PC-3 (cell line): ENCODE results near the gene FXYD3. TPM values are rescaled to one million over a fixed set of nuclear protein-coding genes. Genes with fewer than 3 reads are reported as not detected.

Source experiments
- ATAC-seq: fragments of 200-7000 bp; cut with Tn5 transposase; 2 replicates; pipeline ENCODE4 v1.9.1; 2020; ENCODE audit warnings: mild to moderate bottlenecking, moderate library complexity
- BruUV-seq: library from RNA; stranded (reverse); fragments of 400-500 nt; replicated peaks from 2 replicates; lab custom pipeline; 2021; lab: Mats Ljungman, UMichigan
- CTCF ChIA-PET: fragments of 300-600 bp; sonication (Branson Sonifier 250); formaldehyde crosslinking; loops from one replicate; lab custom pipeline; 2022; ENCODE audit warnings: antibody characterized with exemption; lab: Charles Lee
- POLR2A ChIA-PET: fragments of 300-600 bp; sonication (Branson Sonifier 250); formaldehyde crosslinking; loops from one replicate; lab custom pipeline; 2022; ENCODE audit warnings: antibody characterized with exemption; ENCODE audit not compliant: unreplicated experiment; lab: Charles Lee
- DNase-seq: peaks from one replicate; pipeline ENCODE4 v3.0.0-alpha.2; 2015
- H2AFZ ChIP-seq: fragments of 300-600 bp; sonication (generic); 2 replicates; pipeline ENCODE4 v1.6.0; 2016; ENCODE audit warnings: antibody characterized with exemption, low read length
- H3F3A ChIP-seq: fragments of 300-600 bp; sonication (generic); one replicate; pipeline ENCODE4 v1.6.0; 2017; ENCODE audit warnings: antibody characterized with exemption, low read length, control low read depth, mild to moderate bottlenecking; ENCODE audit not compliant: unreplicated experiment
- H3K27ac ChIP-seq: fragments of 300-600 bp; sonication (generic); 2 replicates; pipeline ENCODE4 v1.5.1; 2016; ENCODE audit warnings: mild to moderate bottlenecking, low read length
- H3K27me3 ChIP-seq: fragments of 300-600 bp; sonication (generic); 2 replicates; pipeline ENCODE4 v1.6.1; 2016; ENCODE audit warnings: low read length, mixed read lengths
- H3K36me3 ChIP-seq: fragments of 300-600 bp; sonication (generic); 2 replicates; pipeline ENCODE4 v1.6.1; 2016; ENCODE audit warnings: low read depth, mixed run types, low read length, mixed read lengths
- H3K4me1 ChIP-seq: fragments of 300-600 bp; sonication (generic); 2 replicates; pipeline ENCODE4 v1.5.1; 2016; ENCODE audit warnings: low read length; ENCODE audit not compliant: insufficient read depth
- H3K4me2 ChIP-seq: fragments of 300-600 bp; sonication (generic); 2 replicates; pipeline ENCODE4 v1.6.0; 2016; ENCODE audit warnings: low read length
- H3K4me3 ChIP-seq: fragments of 300-600 bp; sonication (generic); 2 replicates; pipeline ENCODE4 v1.5.1; 2016; ENCODE audit warnings: mild to moderate bottlenecking, low read length, mixed read lengths
- H3K79me2 ChIP-seq: fragments of 300-600 bp; sonication (generic); 2 replicates; pipeline ENCODE4 v1.6.1; 2017; ENCODE audit warnings: low read length, mixed read lengths
- H3K9ac ChIP-seq: fragments of 300-600 bp; sonication (generic); 2 replicates; pipeline ENCODE4 v1.6.0; 2016; ENCODE audit warnings: mild to moderate bottlenecking, low read length
- H3K9me2 ChIP-seq: fragments of 300-600 bp; sonication (generic); replicated peaks from 2 replicates; pipeline ENCODE4 v1.6.1; 2016; ENCODE audit warnings: mixed run types, low read length, mixed read lengths
- H3K9me3 ChIP-seq: fragments of 300-600 bp; sonication (generic); 2 replicates; pipeline ENCODE4 v1.6.1; 2016; ENCODE audit warnings: low read length, mixed read lengths
- H4K20me1 ChIP-seq: fragments of 300-600 bp; sonication (generic); 2 replicates; pipeline ENCODE4 v1.6.1; 2016; ENCODE audit warnings: low read length, mixed read lengths
- EZH2 ChIP-seq: fragments of 300-600 bp; sonication (generic); IDR thresholded peaks from one replicate; pipeline ENCODE4 v1.6.1; 2017; ENCODE audit warnings: antibody characterized with exemption, mild to moderate bottlenecking, low read length; ENCODE audit not compliant: unreplicated experiment
- EZH2phosphoT487 ChIP-seq: fragments of 300-600 bp; sonication (generic); IDR thresholded peaks from 2 replicates; pipeline ENCODE4 v1.6.1; 2018; ENCODE audit warnings: mild to moderate bottlenecking, antibody characterized with exemption, low read length, borderline replicate concordance
- intact Hi-C: fragments of 100-400 bp; cut with micrococcal nuclease; formaldehyde crosslinking; loops from 2 replicates; pipeline ENCODE4 v1.9.0; 2023
- total RNA-seq: library from RNA; depleted of rRNA; stranded (reverse); fragments of >200 nt; gene quantifications from 2 replicates; pipeline ENCODE4 v1.2.3, GENCODE V29; 2014
- TF ChIP-seq, protein P1 (sequence below): fragments of 300-600 bp; sonication (generic); conservative IDR thresholded peaks from 2 replicates; pipeline ENCODE4 v1.5.1; 2017; ENCODE audit warnings: antibody characterized with exemption, low read depth, mild to moderate bottlenecking, low read length

Gene FXYD3
- total RNA-seq, 1 experiment from 2014 or later = 61.6 TPM

DNA sequence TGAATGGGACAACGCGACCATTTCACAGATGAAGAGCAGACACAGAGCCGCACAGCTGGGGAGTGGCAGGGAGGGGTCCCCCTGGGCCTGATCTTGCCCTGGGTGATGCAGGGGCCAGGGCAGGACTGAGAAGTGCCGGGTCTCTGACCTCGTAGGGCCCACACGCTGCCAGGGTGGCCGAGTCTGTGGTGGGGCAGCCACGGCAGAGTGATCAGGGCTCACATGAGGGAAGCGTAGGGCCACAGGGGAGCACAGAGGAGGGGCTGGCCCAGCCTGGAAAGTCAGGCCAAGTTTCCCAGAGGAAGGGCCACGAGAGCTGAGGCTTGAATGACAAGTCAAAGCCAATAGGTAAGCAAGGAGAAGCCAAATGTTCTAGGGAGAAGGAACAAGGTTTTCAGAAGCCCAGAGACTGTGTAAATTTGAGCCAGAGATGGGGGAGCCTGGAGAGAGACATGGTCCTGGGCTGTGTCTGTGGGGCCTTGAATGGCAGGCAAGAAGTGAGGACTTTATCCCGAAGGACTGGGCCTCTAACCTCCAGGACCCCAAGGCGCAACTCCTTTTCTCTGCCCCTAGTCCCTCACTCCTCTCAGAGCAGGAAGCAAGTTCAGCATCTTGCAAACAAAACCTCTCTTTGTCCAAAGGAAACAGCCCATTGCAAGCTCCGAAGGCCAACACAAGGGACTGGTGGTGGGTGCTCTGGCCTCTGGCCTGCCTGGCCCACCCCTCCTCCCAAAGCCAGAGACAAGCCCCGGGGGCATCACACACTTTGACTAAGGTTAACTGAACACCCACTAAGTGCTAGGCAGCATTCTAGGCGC, 31.7 kb upstream of the FXYD3 start:
- Histone ChIP-seq H3K9ac (no peak overlapping the region), H3K36me3 (no peaks in the 10 kb centered on the region), H3K4me3 (no peak overlapping the region), H4K20me1 (no peaks in the 10 kb centered on the region), H3K27me3 (no peaks in the 10 kb centered on the region), H3K27ac (no peak overlapping the region), H3K4me1 (no peaks in the 10 kb centered on the region), H3F3A (no peaks in the 10 kb centered on the region), H2AFZ (no peak overlapping the region), H3K79me2 (no peaks in the 10 kb centered on the region), H3K4me2 (no peak overlapping the region), H3K9me3 (no peaks in the 10 kb centered on the region), H3K9me2 (no peaks in the 10 kb centered on the region)
- intact Hi-C loops = no loop called here
- TF ChIP-seq, protein P1, sequence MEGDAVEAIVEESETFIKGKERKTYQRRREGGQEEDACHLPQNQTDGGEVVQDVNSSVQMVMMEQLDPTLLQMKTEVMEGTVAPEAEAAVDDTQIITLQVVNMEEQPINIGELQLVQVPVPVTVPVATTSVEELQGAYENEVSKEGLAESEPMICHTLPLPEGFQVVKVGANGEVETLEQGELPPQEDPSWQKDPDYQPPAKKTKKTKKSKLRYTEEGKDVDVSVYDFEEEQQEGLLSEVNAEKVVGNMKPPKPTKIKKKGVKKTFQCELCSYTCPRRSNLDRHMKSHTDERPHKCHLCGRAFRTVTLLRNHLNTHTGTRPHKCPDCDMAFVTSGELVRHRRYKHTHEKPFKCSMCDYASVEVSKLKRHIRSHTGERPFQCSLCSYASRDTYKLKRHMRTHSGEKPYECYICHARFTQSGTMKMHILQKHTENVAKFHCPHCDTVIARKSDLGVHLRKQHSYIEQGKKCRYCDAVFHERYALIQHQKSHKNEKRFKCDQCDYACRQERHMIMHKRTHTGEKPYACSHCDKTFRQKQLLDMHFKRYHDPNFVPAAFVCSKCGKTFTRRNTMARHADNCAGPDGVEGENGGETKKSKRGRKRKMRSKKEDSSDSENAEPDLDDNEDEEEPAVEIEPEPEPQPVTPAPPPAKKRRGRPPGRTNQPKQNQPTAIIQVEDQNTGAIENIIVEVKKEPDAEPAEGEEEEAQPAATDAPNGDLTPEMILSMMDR = no peak
- no peak for TF ChIP-seq EZH2phosphoT487
- TF ChIP-seq EZH2 = no peak
- no TSS peak for BruUV-seq
- ChIA-PET CTCF (no interaction called here), POLR2A (no interaction called here)
- no peak for ATAC-seq
- DNase-seq = no peak

DNA sequence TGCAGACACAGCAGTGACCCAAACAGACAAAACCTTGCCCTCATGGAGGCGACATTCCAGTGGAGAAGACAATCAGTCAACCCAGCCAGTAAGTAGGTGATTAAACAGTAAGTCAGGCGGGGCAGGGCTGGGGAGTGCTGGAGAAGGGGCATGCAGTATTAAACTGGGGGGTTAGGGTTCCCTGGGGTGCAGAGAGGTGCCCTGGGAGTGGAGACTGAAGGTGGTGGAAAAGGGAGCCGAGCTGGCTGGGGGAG, 31.2 kb upstream of the FXYD3 start:
- Histone ChIP-seq H3K4me3 (no peak overlapping the region), H3K9ac (no peak overlapping the region), H3K27ac (no peak overlapping the region), H3K79me2 (no peaks in the 10 kb centered on the region), H3F3A (no peaks in the 10 kb centered on the region), H3K9me3 (no peaks in the 10 kb centered on the region), H3K27me3 (no peaks in the 10 kb centered on the region), H3K4me2 (no peak overlapping the region), H3K4me1 (no peaks in the 10 kb centered on the region), H3K36me3 (no peaks in the 10 kb centered on the region), H2AFZ (no peak overlapping the region), H4K20me1 (no peaks in the 10 kb centered on the region), H3K9me2 (no peaks in the 10 kb centered on the region)
- POLR2A ChIA-PET = no interaction called here
- DNase-seq (no peak), ATAC-seq (no peak)
- TF ChIP-seq, protein P1 = no peak
- no peak for TF ChIP-seq EZH2
- no peak for TF ChIP-seq EZH2phosphoT487
- intact Hi-C loops = no loop called here
- CTCF ChIA-PET = no interaction called here
- BruUV-seq = no TSS peak

DNA sequence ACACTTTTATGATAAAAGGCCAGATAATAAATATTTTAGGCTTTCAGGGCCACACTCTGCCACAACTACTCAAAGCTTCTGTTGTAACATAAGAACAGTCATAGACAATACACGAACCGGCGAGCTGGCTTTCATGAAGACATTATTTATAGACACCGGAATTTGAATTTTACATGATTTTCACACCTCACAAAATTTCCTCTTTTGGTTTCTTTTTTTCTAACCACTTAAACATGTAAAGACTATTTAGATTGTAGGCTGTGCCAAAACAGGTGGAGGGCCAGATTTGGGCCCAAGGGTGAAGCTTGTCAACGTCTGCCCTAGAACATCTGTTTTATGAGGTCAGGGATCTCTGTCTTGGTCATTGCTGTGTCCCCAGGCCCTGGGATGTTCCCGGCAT, 29.7 kb upstream of the FXYD3 start:
- CTCF ChIA-PET = no interaction called here
- no peaks in the 10 kb centered on the region for H3K27me3 ChIP-seq
- ATAC-seq (no peak), DNase-seq (no peak)
- H3K9me2 ChIP-seq = no peaks in the 10 kb centered on the region
- H3F3A ChIP-seq = no peaks in the 10 kb centered on the region
- H3K4me3 ChIP-seq = no peak overlapping the region
- BruUV-seq = no TSS peak
- H4K20me1 ChIP-seq = no peaks in the 10 kb centered on the region
- H3K9me3 ChIP-seq = no peaks in the 10 kb centered on the region
- H3K36me3 ChIP-seq = no peaks in the 10 kb centered on the region
- no peak overlapping the region for H2AFZ ChIP-seq
- H3K4me1 ChIP-seq = peaks cover 8% of the 10 kb centered on the region
- no peak overlapping the region for H3K27ac ChIP-seq
- no peaks in the 10 kb centered on the region for H3K79me2 ChIP-seq
- intact Hi-C loops = no loop called here
- POLR2A ChIA-PET = no interaction called here
- H3K9ac ChIP-seq = no peak overlapping the region
- TF ChIP-seq, protein P1 = no peak
- no peak for TF ChIP-seq EZH2phosphoT487
- no peak for TF ChIP-seq EZH2
- H3K4me2 ChIP-seq = no peak overlapping the region
